IMR-90 (cell line): Measurements from ENCODE around the gene CMSS1. TPM values are rescaled to one million over a fixed set of nuclear protein-coding genes. Genes with fewer than 3 reads are reported as not detected.

Experiments used
- ATAC-seq: fragments of 200-7000 bp; cut with Tn5 transposase; 2 replicates; pipeline ENCODE4 v1.9.1; 2020; ENCODE audit warnings: low read depth, mild to moderate bottlenecking, moderate library complexity
- BruUV-seq: library from RNA; stranded (reverse); fragments of 400-500 nt; replicated peaks from 2 replicates; lab custom pipeline; 2021; lab: Mats Ljungman, UMichigan
- CTCF ChIA-PET: fragments of 300-600 bp; formaldehyde crosslinking; extraction: SDS; loops from one replicate; lab custom pipeline; 2021; ENCODE audit warnings: antibody characterized with exemption; lab: Yijun Ruan, JAX
- POLR2A ChIA-PET: fragments of 300-600 bp; sonication (Branson Sonifier 250); formaldehyde crosslinking; loops from one replicate; lab custom pipeline; 2022; ENCODE audit warnings: antibody characterized with exemption; ENCODE audit not compliant: unreplicated experiment; lab: Charles Lee
- DNase-seq: peaks from one replicate; pipeline ENCODE4 v3.0.0; 2013
- H2AFZ ChIP-seq: replicated peaks from 2 replicates; pipeline ENCODE3; 2013; ENCODE audit warnings: low read length, mild to moderate bottlenecking; ENCODE audit not compliant: poor library complexity
- H2AK5ac ChIP-seq: 2 replicates; pipeline ENCODE4 v1.6.1; 2013; ENCODE audit warnings: low read depth, low read length, inconsistent platforms
- H2AK9ac ChIP-seq: replicated peaks from 2 replicates; pipeline ENCODE3; 2013; ENCODE audit warnings: mild to moderate bottlenecking, low read depth, low read length, moderate library complexity; ENCODE audit not compliant: poor library complexity
- H2BK120ac ChIP-seq: 2 replicates; pipeline ENCODE4 v1.6.1; 2013; ENCODE audit warnings: low read depth, low read length, inconsistent platforms
- H2BK15ac ChIP-seq: 3 replicates; pipeline ENCODE4 v1.6.1; 2013; ENCODE audit warnings: low read depth, low read length, inconsistent platforms
- H2BK20ac ChIP-seq: 2 replicates; pipeline ENCODE4 v1.6.1; 2013; ENCODE audit warnings: low read depth, mild to moderate bottlenecking, inconsistent platforms, low read length, moderate library complexity
- H2BK5ac ChIP-seq: 2 replicates; pipeline ENCODE4 v1.6.1; 2013; ENCODE audit warnings: mild to moderate bottlenecking, low read depth, low read length, inconsistent platforms; ENCODE audit not compliant: poor library complexity, severe bottlenecking
- H3K14ac ChIP-seq: replicated peaks from 2 replicates; pipeline ENCODE4 v1.6.1; 2013; ENCODE audit warnings: low read depth, low read length, inconsistent platforms
- H3K18ac ChIP-seq: 2 replicates; pipeline ENCODE4 v1.6.1; 2013; ENCODE audit warnings: low read depth, low read length, control low read depth
- H3K23ac ChIP-seq: 2 replicates; pipeline ENCODE4 v1.6.1; 2013; ENCODE audit warnings: low read depth, low read length, inconsistent platforms
- H3K27ac ChIP-seq: 2 replicates; pipeline ENCODE4 v1.5.1; 2013; ENCODE audit warnings: mild to moderate bottlenecking, control low read depth, low read length; ENCODE audit not compliant: insufficient read depth
- H3K27me3 ChIP-seq: 2 replicates; pipeline ENCODE4 v1.6.1; 2013; ENCODE audit warnings: low read length; ENCODE audit not compliant: control insufficient read depth, insufficient read depth
- H3K36me3 ChIP-seq: 2 replicates; pipeline ENCODE4 v1.6.1; 2013; ENCODE audit warnings: low read length, mixed read lengths; ENCODE audit not compliant: control insufficient read depth, insufficient read depth
- H3K4ac ChIP-seq: 2 replicates; pipeline ENCODE4 v1.6.1; 2013; ENCODE audit warnings: low read depth, low read length, inconsistent platforms
- H3K4me1 ChIP-seq: 2 replicates; pipeline ENCODE4 v1.6.1; 2013; ENCODE audit warnings: low read length, mixed read lengths; ENCODE audit not compliant: control insufficient read depth, insufficient read depth
- H3K4me2 ChIP-seq: 2 replicates; pipeline ENCODE4 v1.6.1; 2013; ENCODE audit warnings: low read depth, mild to moderate bottlenecking, control low read depth, low read length, moderate library complexity
- H3K4me3 ChIP-seq: 2 replicates; pipeline ENCODE4 v1.5.1; 2013; ENCODE audit warnings: low read depth, mild to moderate bottlenecking, control low read depth, low read length, moderate library complexity; ENCODE audit not compliant: insufficient read depth
- H3K56ac ChIP-seq: 2 replicates; pipeline ENCODE4 v1.6.1; 2013; ENCODE audit warnings: low read length, inconsistent platforms; ENCODE audit not compliant: insufficient read depth; ENCODE audit errors: extremely low read depth
- H3K79me1 ChIP-seq, 2 experiments: 2 replicates each; pipeline ENCODE4 v1.6.1; 2013; ENCODE audit warnings: low read length in 2 of 2, inconsistent platforms in 1 of 2, low read depth in 1 of 2
- H3K9ac ChIP-seq: 2 replicates; pipeline ENCODE4 v1.6.1; 2013; ENCODE audit warnings: low read depth, low read length, control low read depth
- H3K9me1 ChIP-seq: 2 replicates; pipeline ENCODE4 v1.6.1; 2013; ENCODE audit warnings: low read length, inconsistent platforms; ENCODE audit not compliant: insufficient read depth
- H3K9me3 ChIP-seq: 2 replicates; pipeline ENCODE4 v1.6.1; 2013; ENCODE audit warnings: low read length; ENCODE audit not compliant: control insufficient read depth, insufficient read depth
- H4K20me1 ChIP-seq: 2 replicates; pipeline ENCODE4 v1.6.1; 2013; ENCODE audit warnings: low read length, inconsistent platforms; ENCODE audit not compliant: insufficient read depth
- H4K5ac ChIP-seq: 2 replicates; pipeline ENCODE4 v1.6.1; 2013; ENCODE audit warnings: mild to moderate bottlenecking, low read depth, low read length, control low read depth
- H4K8ac ChIP-seq, 2 experiments: 2 replicates each; pipeline ENCODE4 v1.6.1; 2013; ENCODE audit warnings: low read depth in 2 of 2, low read length in 2 of 2, control low read depth in 1 of 2, inconsistent platforms in 1 of 2
- H4K91ac ChIP-seq: 2 replicates; pipeline ENCODE4 v1.6.1; 2013; ENCODE audit warnings: low read depth, low read length, inconsistent platforms; ENCODE audit not compliant: insufficient read depth
- BHLHE40 ChIP-seq: fragments of 150-350 bp; IDR thresholded peaks from 2 replicates; pipeline ENCODE4 v1.6.1; 2016; ENCODE audit warnings: mild to moderate bottlenecking, low read depth, low read length
- CEBPB ChIP-seq: IDR thresholded peaks from 2 replicates; pipeline ENCODE4 v1.6.1; 2012; ENCODE audit warnings: low read depth, low read length, improper control_type of control experiment
- CHD1 ChIP-seq: IDR thresholded peaks from 2 replicates; pipeline ENCODE4 v1.6.1; 2012; ENCODE audit warnings: low read depth, low read length, improper control_type of control experiment
- FOS ChIP-seq: fragments of 150-350 bp; IDR thresholded peaks from 2 replicates; pipeline ENCODE4 v1.6.1; 2016; ENCODE audit warnings: low read depth, low read length
- MAFK ChIP-seq: IDR thresholded peaks from 2 replicates; pipeline ENCODE4 v1.6.1; 2012; ENCODE audit warnings: low read depth, low read length, improper control_type of control experiment
- MAZ ChIP-seq: IDR thresholded peaks from 2 replicates; pipeline ENCODE4 v1.6.1; 2012; ENCODE audit warnings: low read depth, mild to moderate bottlenecking, low read length, improper control_type of control experiment, moderate library complexity, borderline replicate concordance
- MXI1 ChIP-seq: IDR thresholded peaks from 2 replicates; pipeline ENCODE4 v1.6.1; 2012; ENCODE audit warnings: low read depth, mild to moderate bottlenecking, low read length, moderate library complexity, borderline replicate concordance
- NFE2L2 ChIP-seq: fragments of 150-350 bp; IDR thresholded peaks from 2 replicates; pipeline ENCODE4 v1.6.1; 2016; ENCODE audit warnings: low read depth, mild to moderate bottlenecking, low read length
- POLR2A ChIP-seq: IDR thresholded peaks from 2 replicates; pipeline ENCODE4 v1.6.1; 2012; ENCODE audit warnings: mild to moderate bottlenecking, low read depth, low read length
- RAD21 ChIP-seq: IDR thresholded peaks from 2 replicates; pipeline ENCODE4 v1.6.1; 2012; ENCODE audit warnings: low read length, improper control_type of control experiment
- RCOR1 ChIP-seq: IDR thresholded peaks from 2 replicates; pipeline ENCODE4 v1.6.1; 2012; ENCODE audit warnings: mild to moderate bottlenecking, low read length, improper control_type of control experiment; ENCODE audit not compliant: insufficient replicate concordance
- RFX5 ChIP-seq: IDR thresholded peaks from 2 replicates; pipeline ENCODE4 v1.8.0; 2012; ENCODE audit warnings: low read depth, mild to moderate bottlenecking, low read length, moderate library complexity
- SMC3 ChIP-seq: fragments of 150-350 bp; IDR thresholded peaks from 2 replicates; pipeline ENCODE4 v1.6.1; 2016; ENCODE audit warnings: low read depth, mild to moderate bottlenecking, antibody characterized with exemption, low read length, moderate library complexity
- WGBS, 2 experiments: methylation state at CpG; one replicate each; pipeline versions ENCODE4 v1.1.5 to v1.1.7; 2013; ENCODE audit warnings: missing lambda C conversion rate in 2 of 2; ENCODE audit not compliant: insufficient read length in 1 of 2; ENCODE audit errors: extremely low coverage in 2 of 2; 5-methylcytosine and 5-hydroxymethylcytosine counted together
- dilution Hi-C: fragments of 300-500 bp; cut with HindIII; formaldehyde crosslinking; loops from one replicate; pipeline ENCODE4 v1.14.3; 2018; ENCODE audit warnings: low sequenced_read_pairs; ENCODE audit not compliant: unreplicated experiment
- in situ Hi-C: fragments of 300-500 bp; cut with MboI; formaldehyde crosslinking; loops from 3 replicates; pipeline ENCODE4 v1.14.3; 2019; ENCODE audit warnings: low sequenced_read_pairs, inconsistent platforms, mixed read lengths
- intact Hi-C: fragments of 100-400 bp; cut with micrococcal nuclease; formaldehyde crosslinking; loops from 2 replicates; pipeline ENCODE4 v1.10.0; 2022
- polyA plus RNA-seq, 3 experiments: library from polyadenylated mRNA; depleted of rRNA; stranded (reverse); fragments of >200 nt; gene quantifications; 2 replicates each; pipeline ENCODE4 v1.2.3, GENCODE V29; 2012; ENCODE audit warnings: low replicate concordance in 1 of 3
- total RNA-seq: library from RNA; depleted of rRNA; stranded (reverse); fragments of >200 nt; gene quantifications from 2 replicates; pipeline ENCODE4 v1.2.3, GENCODE V29; 2012
- TF ChIP-seq, protein P1 (sequence below): conservative IDR thresholded peaks from 2 replicates; pipeline ENCODE4 v1.5.1; 2012; ENCODE audit warnings: mild to moderate bottlenecking, low read depth, low read length, improper control_type of control experiment
- TF ChIP-seq, protein P2 (sequence below): fragments of 150-350 bp; IDR thresholded peaks from 2 replicates; pipeline ENCODE4 v1.6.1; 2017; ENCODE audit warnings: mild to moderate bottlenecking, antibody characterized with exemption, low read length, low read depth
- TF ChIP-seq, protein P3 (sequence below): fragments of 150-350 bp; IDR thresholded peaks from 2 replicates; pipeline ENCODE4 v1.6.1; 2016; ENCODE audit warnings: low read depth, mild to moderate bottlenecking, low read length, moderate library complexity, borderline replicate concordance

The CMSS1 gene
- total and polyA plus RNA-seq, 2 of the 4 experiments (the other 2 are of a cell fraction), result 12.5 to 13.6 TPM

GRCh38 chr3:99795573-99795972 lies 22.1 kb upstream of the CMSS1 start:
- H3K27me3 ChIP-seq, result no peaks in the 10 kb centered on the region
- no peak overlapping the region for H2BK20ac ChIP-seq
- no peak overlapping the region for H3K56ac ChIP-seq
- intact Hi-C loops, result no loop called here
- H2AK9ac ChIP-seq, result no peak overlapping the region
- no peak overlapping the region for H3K4me2 ChIP-seq
- peaks cover 4% of the 10 kb centered on the region; the same call in 1 of the 2 replicates for H3K36me3 ChIP-seq
- H3K79me1 ChIP-seq, result no peaks in the 10 kb centered on the region
- DNase-seq (no peak), ATAC-seq (no peak)
- no peak overlapping the region for H2BK15ac ChIP-seq
- H3K4ac ChIP-seq, result no peak overlapping the region
- no peak overlapping the region for H3K27ac ChIP-seq
- POLR2A ChIA-PET, result no interaction called here
- no peaks in the 10 kb centered on the region for H3K9me3 ChIP-seq
- H4K91ac ChIP-seq, result no peak overlapping the region
- H4K5ac ChIP-seq, result no peak overlapping the region
- dilution Hi-C loops, result no loop called here
- no peaks in the 10 kb centered on the region for H3K4me1 ChIP-seq
- CTCF ChIA-PET, result no interaction called here
- no peak overlapping the region for H2BK5ac ChIP-seq
- no peak overlapping the region for H2AFZ ChIP-seq
- H3K18ac ChIP-seq, result no peak overlapping the region
- 94% methylated on average over 9 of the region's 15 CpGs; no CpG with 5 or more reads in 1 of the 2 experiments for WGBS, 2 experiments
- H3K9ac ChIP-seq, result no peak overlapping the region
- H3K14ac ChIP-seq, result no peak overlapping the region
- TF ChIP-seq CHD1, result no peak
- TF ChIP-seq, protein P1, sequence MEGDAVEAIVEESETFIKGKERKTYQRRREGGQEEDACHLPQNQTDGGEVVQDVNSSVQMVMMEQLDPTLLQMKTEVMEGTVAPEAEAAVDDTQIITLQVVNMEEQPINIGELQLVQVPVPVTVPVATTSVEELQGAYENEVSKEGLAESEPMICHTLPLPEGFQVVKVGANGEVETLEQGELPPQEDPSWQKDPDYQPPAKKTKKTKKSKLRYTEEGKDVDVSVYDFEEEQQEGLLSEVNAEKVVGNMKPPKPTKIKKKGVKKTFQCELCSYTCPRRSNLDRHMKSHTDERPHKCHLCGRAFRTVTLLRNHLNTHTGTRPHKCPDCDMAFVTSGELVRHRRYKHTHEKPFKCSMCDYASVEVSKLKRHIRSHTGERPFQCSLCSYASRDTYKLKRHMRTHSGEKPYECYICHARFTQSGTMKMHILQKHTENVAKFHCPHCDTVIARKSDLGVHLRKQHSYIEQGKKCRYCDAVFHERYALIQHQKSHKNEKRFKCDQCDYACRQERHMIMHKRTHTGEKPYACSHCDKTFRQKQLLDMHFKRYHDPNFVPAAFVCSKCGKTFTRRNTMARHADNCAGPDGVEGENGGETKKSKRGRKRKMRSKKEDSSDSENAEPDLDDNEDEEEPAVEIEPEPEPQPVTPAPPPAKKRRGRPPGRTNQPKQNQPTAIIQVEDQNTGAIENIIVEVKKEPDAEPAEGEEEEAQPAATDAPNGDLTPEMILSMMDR, result no peak
- TF ChIP-seq RFX5, result no peak
- TF ChIP-seq, protein P2, sequence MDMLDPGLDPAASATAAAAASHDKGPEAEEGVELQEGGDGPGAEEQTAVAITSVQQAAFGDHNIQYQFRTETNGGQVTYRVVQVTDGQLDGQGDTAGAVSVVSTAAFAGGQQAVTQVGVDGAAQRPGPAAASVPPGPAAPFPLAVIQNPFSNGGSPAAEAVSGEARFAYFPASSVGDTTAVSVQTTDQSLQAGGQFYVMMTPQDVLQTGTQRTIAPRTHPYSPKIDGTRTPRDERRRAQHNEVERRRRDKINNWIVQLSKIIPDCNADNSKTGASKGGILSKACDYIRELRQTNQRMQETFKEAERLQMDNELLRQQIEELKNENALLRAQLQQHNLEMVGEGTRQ, result no peak
- no peak for TF ChIP-seq MXI1
- TF ChIP-seq RAD21, result no peak
- no peak for TF ChIP-seq BHLHE40
- TF ChIP-seq MAZ, result no peak
- TF ChIP-seq MAFK, result no peak
- no peak for TF ChIP-seq RCOR1
- TF ChIP-seq FOS, result no peak
- no peak for TF ChIP-seq NFE2L2
- no peak for TF ChIP-seq CEBPB
- TF ChIP-seq SMC3, result no peak
- TF ChIP-seq, protein P3, sequence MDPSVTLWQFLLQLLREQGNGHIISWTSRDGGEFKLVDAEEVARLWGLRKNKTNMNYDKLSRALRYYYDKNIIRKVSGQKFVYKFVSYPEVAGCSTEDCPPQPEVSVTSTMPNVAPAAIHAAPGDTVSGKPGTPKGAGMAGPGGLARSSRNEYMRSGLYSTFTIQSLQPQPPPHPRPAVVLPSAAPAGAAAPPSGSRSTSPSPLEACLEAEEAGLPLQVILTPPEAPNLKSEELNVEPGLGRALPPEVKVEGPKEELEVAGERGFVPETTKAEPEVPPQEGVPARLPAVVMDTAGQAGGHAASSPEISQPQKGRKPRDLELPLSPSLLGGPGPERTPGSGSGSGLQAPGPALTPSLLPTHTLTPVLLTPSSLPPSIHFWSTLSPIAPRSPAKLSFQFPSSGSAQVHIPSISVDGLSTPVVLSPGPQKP, result no peak
- no peak for TF ChIP-seq POLR2A
- no peaks in the 10 kb centered on the region for H4K20me1 ChIP-seq
- no peak overlapping the region for H3K4me3 ChIP-seq
- no peak overlapping the region for H3K23ac ChIP-seq
- BruUV-seq, result no TSS peak
- H2BK120ac ChIP-seq, result no peak overlapping the region
- no peak overlapping the region for H2AK5ac ChIP-seq
- in situ Hi-C loops, result loop anchor here (10.0 kb wide), 1 partner anchor 771 kb away; no protein-coding TSS in a partner anchor
- H3K9me1 ChIP-seq, result no peaks in the 10 kb centered on the region
- no peak overlapping the region for H4K8ac ChIP-seq
